NCI-H2196 (cell line): ENCODE data around the gene KRTAP10-8.
"Not testable (repeated sequence)": the region's sequence is repeated elsewhere in the genome, so short reads cannot be mapped to it uniquely, and the experiment has no call there.

Experiments used
- DNase-seq: peaks from one replicate; lab custom pipeline; 2025; ENCODE audit not compliant: unreplicated experiment; lab: John Stamatoyannopoulos, UW

KRTAP10-8 gene

GRCh38 chr21:44643741-44644310, 31.9 kb downstream of the KRTAP10-8 start:
- no peak for DNase-seq

GRCh38 chr21:44644878-44645277, 33.0 kb downstream of the KRTAP10-8 start:
- no peak for DNase-seq

GRCh38 chr21:44646366-44647221, 34.7 kb downstream of the KRTAP10-8 start, which contains the start of gene KRTAP10-11:
Gene KRTAP10-11, plus strand, starts transcription at chr21:44646414. Its CDS starts 45 bp downstream, at chr21:44646459.
- DNase-seq, result not testable (repeated sequence)

GRCh38 chr21:44647222-44647552, 35.3 kb downstream of the KRTAP10-8 start:
- peak; percentile 18 for DNase-seq

- DNase-seq, result no peak
Observed at GRCh38 chr21:44648557-44649311, 36.9 kb downstream of the KRTAP10-8 start.

GRCh38 chr21:44649521-44650100, 37.7 kb downstream of the KRTAP10-8 start:
- no peak for DNase-seq

- no peak for DNase-seq
Observed at GRCh38 chr21:44650265-44650972, 38.5 kb downstream of the KRTAP10-8 start.

GRCh38 chr21:44650973-44651675, 39.2 kb downstream of the KRTAP10-8 start:
- no peak for DNase-seq

- peak; percentile 28 for DNase-seq
Observed at GRCh38 chr21:44653123-44653522, 41.2 kb downstream of the KRTAP10-8 start.

GRCh38 chr21:44653656-44654575, 42.0 kb downstream of the KRTAP10-8 start:
- DNase-seq, result peak; percentile 71

GRCh38 chr21:44654576-44655175, 42.8 kb downstream of the KRTAP10-8 start, which contains the start of gene KRTAP12-4:
Gene KRTAP12-4, minus strand, starts transcription at chr21:44654659. Its CDS starts 45 bp downstream, at chr21:44654614.
- DNase-seq, result no peak

- no peak for DNase-seq
Observed at GRCh38 chr21:44656868-44657267, 45.0 kb downstream of the KRTAP10-8 start.

GRCh38 chr21:44657635-44658540, 46.0 kb downstream of the KRTAP10-8 start, which contains the start of gene KRTAP12-3:
Gene KRTAP12-3, plus strand, starts transcription at chr21:44657932. Its CDS starts 48 bp downstream, at chr21:44657980.
- no peak for DNase-seq

GRCh38 chr21:44658541-44658910, 46.6 kb downstream of the KRTAP10-8 start:
- DNase-seq, result no peak

GRCh38 chr21:44658913-44659595, 47.2 kb downstream of the KRTAP10-8 start:
- no peak for DNase-seq

GRCh38 chr21:44661567-44661966, 49.7 kb downstream of the KRTAP10-8 start:
- not testable (repeated sequence) for DNase-seq
